ENCODE results near the gene UTP14C.
A peak's percentile ranks its signal among the peaks of the same experiment; 100 is the strongest.

UTP14C gene

GRCh38 chr13:52011632-52012511 is 12.6 kb upstream of the UTP14C start, which contains the start of gene ALG11:
ALG11 (plus strand) TSS chr13:52012398; CDS start chr13:52012419, 21 bp downstream.
- peak; percentile 97 for DNase-seq (ENCODE audit: low read depth)
- no peak for TF ChIP-seq CTCF (conservative IDR thresholded peaks at IDR 0.05; ENCODE audit: low read length)
- peak within 1 kb of the TSS; percentile 97 for H3K4me3 ChIP-seq (ENCODE audit: low read length)

DNA sequence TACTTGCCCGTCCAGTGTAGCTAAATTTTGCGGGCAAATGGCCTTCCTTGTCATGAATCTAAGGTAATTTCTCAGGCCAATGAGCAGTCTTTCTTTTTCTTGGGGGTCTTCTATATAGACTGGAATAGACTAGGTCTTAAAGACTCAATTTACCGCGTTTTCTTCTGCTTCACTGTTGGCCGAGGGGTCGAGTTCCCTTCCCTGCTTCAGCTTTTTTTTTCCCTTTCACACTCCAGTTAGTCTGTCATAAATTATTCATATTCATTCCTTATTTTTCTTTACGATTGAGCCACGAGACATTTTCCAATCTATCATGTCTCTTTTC is 12.0 kb upstream of the UTP14C start:
- DNase-seq (ENCODE audit: low read depth), result no peak
- no peak for TF ChIP-seq CTCF (conservative IDR thresholded peaks at IDR 0.05; ENCODE audit: low read length)
- peak overlapping the region; percentile 97 for H3K4me3 ChIP-seq (ENCODE audit: low read length)

DNA sequence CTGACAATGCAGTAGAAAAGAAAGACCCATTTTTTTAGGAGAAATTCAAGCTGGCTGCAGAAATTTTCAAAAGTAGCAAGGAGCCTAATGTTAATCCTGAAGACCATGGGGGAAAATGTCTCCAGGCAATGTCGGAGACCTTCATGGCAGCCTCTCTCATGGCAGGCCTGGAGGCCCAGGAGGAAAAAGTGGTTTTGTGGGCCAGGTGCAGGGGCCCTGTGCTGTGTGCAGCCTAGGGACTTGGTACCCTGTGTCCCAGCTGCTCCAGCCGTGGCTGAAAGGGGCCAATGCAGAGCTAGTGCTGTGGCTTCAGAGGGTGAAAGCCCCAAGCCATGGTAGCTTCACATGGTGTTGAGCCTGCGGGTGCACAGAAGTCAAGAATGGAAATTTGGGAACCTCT is 8.2 kb upstream of the UTP14C start:
- no peak overlapping the region for H3K4me3 ChIP-seq (ENCODE audit: low read length)
- no peak for TF ChIP-seq CTCF (conservative IDR thresholded peaks at IDR 0.05; ENCODE audit: low read length)
- no peak for DNase-seq (ENCODE audit: low read depth)

- TF ChIP-seq CTCF (conservative IDR thresholded peaks at IDR 0.05; ENCODE audit: low read length), result no peak
- no peak overlapping the region for H3K4me3 ChIP-seq (ENCODE audit: low read length)
- no peak for DNase-seq (ENCODE audit: low read depth)
Measured at GRCh38 chr13:52020191-52020590, 4.3 kb upstream of the UTP14C start.

DNA sequence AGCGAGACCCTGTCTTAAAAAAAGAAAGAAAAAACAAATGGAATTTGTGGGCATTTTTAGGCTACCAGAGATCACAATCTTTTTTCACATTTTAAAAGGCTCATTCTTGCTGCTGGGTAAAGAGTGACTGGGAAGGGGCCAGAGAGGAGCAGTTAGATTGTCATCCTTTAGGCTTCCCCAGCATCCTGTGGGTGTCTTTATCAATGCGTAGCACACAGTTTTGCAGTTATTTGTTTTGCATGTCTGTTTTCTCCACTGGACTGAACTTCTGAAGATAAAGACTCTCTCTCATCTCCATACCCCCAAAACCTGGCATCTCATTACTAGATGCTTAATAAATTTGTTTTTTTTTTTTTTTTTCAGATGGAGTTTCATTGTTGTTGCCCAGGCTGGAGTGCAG is 2.1 kb upstream of the UTP14C start:
- TF ChIP-seq CTCF (conservative IDR thresholded peaks at IDR 0.05; ENCODE audit: low read length), result no peak
- no peak overlapping the region for H3K4me3 ChIP-seq (ENCODE audit: low read length)
- DNase-seq (ENCODE audit: low read depth), result no peak

DNA sequence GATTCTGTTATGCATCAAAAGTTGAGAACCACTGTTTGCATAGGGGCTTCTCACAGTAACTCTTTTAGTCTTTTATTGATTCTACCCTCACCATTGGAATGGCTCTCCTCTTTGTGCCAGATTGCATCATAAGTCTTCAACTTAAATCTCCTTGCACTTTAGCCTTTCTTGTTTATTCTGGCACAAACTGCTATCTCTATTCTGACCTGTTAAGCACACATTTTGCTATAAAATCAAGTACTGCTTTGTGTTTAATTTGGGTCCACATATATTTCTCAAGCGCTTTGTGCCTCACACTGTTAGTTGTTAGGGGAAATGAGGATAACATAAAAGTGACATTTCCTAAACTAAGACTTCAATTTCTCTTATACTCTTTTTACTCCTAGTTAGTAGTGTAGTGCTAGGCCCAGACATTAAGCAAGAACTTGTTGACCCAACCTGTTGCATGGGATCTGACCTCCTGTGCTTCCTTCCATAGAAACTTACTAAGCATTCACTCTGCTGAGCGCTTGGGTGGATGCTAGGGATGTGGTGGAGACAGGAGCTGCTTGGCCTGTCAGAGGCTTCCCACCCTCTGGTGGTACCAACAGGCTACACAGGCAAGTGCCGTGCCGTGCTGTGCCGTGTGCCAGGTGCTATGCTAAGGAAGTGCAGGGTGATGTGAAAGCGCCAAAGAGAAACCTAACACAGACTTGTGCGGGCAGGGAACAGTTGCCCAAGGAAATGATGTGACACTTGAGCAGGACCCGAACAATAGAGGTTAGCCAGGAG is 1.2 kb downstream of the UTP14C start:
- H3K4me3 ChIP-seq (ENCODE audit: low read length), result no peak overlapping the region
- no peak for TF ChIP-seq CTCF (conservative IDR thresholded peaks at IDR 0.05; ENCODE audit: low read length)
- no peak for DNase-seq (ENCODE audit: low read depth)

GRCh38 chr13:52026246-52026626 is 1.7 kb downstream of the UTP14C start:
- DNase-seq (ENCODE audit: low read depth), result no peak
- no peak overlapping the region for H3K4me3 ChIP-seq (ENCODE audit: low read length)
- TF ChIP-seq CTCF (conservative IDR thresholded peaks at IDR 0.05; ENCODE audit: low read length), result no peak

All from AG10803 (cell line).